Hematopoietic multipotent progenitor cell treated with erythropoietin and hydrocortisone succinate and interleukin-3 and kit ligand, for 15 days (in vitro differentiated cells): ENCODE results near the gene LSM11.
A peak's percentile ranks its signal among the peaks of the same experiment; 100 is the strongest.

ENCODE experiments used
- DNase-seq: peaks from one replicate; pipeline ENCODE4 v3.0.0-alpha.2; 2015; ENCODE audit warnings: low spot score

The LSM11 gene

GRCh38 chr5:157734436-157734835 lies 9.1 kb upstream of the LSM11 start:
- peak; percentile 43 for DNase-seq

GRCh38 chr5:157735991-157736390 lies 7.5 kb upstream of the LSM11 start:
- no peak for DNase-seq

GRCh38 chr5:157739388-157740228 lies 3.9 kb upstream of the LSM11 start:
- DNase-seq, result no peak

DNA sequence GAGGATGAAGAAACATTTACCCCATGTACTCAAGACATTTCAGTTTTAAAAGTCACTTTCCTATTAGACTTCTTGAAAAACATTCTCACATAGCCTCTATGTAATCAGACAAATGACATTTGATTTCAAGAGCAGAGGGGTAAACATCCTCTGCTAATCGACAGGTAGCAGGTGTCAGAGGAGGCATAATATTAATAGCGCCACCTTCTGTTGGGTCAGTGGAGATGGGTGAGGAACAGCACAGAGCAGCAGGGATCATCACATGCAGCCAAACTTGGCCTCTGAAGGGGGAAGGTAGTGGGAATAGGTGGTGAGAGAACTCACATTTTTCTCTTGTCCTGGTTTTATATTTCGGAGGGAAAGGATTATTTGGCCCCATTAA lies 3.3 kb upstream of the LSM11 start:
- peak; percentile 52 for DNase-seq

- DNase-seq, result no peak
Measured at GRCh38 chr5:157741131-157741530, 2.4 kb upstream of the LSM11 start.

DNA sequence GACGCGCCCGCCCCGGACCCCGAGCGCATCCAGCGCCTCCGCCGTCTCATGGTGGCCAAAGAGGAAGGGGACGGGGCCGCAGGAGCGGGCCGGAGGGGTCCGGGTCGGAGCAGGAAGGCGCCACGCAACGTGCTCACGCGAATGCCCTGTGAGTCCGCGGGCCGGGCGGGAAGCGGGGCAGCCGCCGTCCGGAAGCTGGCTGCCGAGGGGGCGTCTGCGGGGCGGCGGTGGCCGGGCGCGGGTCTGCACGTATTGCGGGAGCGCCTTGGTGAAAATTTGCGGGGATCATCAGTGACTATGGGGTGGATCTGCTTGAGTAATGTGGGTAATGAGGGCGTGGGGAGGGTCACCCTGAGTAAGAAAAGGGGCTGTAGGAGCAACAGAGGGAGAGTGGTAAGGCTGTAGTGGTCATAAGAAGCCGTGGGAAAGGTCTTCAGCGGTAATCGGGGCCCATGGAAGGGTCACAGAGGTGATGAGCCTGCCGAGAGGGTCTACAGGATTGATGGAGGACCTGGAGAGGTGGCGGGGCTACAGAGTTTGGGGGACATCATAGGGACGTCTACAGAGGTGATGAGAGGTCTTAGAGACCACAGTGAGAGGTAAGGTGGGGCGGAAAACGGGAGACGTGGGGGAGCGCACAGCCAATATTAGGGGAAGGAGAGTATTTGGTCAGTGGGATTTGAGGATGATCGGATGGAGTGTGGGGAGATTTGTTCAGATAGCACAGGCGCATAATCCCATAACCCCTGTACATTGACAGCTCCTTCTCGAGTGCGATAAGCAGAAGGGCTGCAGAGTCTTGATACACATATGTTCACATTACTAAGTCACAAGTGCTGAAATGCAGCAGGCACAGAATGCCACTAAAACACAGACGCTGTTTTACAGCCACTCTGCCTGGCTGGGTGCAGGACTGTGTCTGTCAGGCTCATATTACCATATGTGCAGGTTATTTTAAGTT lies 819 bp downstream of the LSM11 start:
- peak; percentile 74 for DNase-seq

- DNase-seq, result no peak
Measured at GRCh38 chr5:157745041-157745456, 1.5 kb downstream of the LSM11 start.

DNA sequence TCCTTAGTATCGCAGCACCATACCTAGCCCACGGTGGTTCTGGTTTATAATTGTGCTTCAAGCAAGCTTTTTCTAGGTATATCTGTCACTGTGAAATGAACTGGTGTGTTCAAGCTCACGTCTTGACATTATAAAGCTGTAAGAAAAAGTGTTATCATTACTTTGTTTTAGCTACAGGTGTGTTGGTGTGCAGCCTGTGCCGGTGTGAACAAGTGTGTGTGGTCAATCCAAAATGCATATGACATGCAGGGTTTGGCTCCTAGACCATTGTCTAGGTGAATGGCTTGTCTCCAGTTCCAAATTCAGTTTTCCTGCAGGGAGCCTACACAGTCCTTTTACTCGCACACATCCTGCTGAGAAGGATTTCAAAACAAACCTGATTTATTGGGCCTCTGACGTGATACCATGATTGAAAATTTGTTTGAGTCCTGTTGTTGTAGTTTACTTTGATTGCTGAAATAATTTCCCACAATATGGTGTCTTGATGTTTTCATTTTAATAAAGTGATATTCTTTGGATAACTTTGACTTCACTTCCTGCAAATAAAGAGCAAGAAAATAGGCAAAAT lies 3.7 kb downstream of the LSM11 start:
- no peak for DNase-seq

DNA sequence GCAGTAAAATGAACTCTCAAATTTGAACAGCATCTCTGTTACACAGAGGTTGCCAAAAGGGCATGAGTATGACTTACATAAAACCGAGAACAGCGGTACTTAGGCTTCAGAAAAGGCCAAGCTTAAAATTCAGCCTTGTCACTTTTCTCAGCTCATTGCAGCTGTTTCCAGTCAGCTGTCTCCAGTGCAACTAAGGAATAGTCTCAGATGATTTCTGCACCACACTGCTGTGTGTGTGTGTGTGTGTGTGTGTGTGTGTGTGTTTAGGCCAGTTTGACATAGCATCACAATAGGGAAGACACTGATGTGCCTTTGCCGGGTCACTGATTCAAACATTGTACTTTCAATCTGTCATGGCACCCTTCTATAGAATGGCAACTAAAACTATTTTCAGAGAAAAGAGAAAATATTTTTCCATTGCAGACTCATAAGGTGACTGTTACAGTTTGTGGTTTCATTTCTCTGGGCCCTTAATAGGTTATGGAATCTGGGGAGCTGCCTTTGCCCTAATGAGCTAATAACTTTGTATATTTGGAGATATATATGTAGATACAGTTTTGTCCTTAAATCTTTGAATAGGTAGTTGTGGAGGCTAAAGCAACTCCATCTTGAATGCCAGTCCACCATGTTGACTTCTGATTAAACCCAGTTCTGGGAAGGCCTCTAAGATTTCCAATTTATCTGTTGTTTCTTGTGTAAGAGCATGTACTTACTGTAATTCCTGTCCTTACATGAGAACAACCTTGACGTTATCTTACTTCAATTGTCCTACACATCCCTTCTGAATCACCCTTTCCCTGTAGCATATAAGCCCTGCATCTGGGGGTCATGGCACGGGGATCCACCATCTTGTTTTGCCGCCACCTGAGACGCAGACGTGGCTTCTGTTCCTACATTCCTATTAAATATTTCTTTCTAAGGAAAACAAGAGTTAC lies 4.5 kb downstream of the LSM11 start:
- no peak for DNase-seq

- no peak for DNase-seq
Measured at GRCh38 chr5:157748760-157749461, 5.4 kb downstream of the LSM11 start.

- DNase-seq, result no peak
Measured at GRCh38 chr5:157749462-157749799, 5.9 kb downstream of the LSM11 start.

DNA sequence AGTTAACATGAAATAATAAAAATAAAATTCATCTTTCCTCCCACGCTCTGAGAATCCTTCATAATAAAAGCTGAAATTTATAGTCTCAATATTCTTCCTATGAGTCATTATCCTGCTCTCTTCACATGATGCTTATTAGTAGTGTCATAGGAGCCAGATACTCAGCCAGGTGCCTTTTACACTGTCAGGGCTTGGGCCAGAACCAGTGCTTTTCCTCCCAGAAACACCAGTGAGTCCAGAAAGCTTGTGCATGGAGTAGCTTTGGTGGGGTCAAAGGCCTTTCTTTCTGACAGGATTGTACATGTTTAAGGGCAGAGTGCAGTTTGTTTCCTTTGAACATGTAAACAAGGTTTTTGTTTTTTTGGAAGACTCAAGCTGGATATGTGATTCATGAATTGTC lies 6.8 kb downstream of the LSM11 start:
- DNase-seq, result no peak

- no peak for DNase-seq
Measured at GRCh38 chr5:157756122-157756521, 12.6 kb downstream of the LSM11 start.

GRCh38 chr5:157758706-157759105 lies 15.2 kb downstream of the LSM11 start:
- DNase-seq, result no peak

GRCh38 chr5:157761690-157762621 lies 18.4 kb downstream of the LSM11 start:
- DNase-seq, result peak; percentile 67

DNA sequence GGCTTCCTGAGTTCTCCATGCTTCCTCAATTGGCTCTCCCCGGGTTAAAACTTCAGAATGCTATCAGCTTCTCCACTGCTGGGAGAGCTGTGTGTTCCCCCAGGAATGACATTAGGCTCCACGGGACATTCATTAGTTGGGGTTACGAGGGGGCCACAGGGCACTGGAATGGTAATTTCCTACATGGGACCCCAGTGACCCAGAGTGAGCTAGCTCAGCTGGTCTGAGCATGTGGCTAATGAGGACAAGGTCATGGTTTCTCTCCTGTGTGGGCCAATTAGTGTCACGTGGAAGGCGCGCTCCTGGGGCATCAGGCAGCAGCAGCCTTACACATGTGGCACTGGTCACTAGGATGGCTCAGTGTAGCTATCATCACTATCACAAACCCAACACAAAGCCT lies 21.0 kb downstream of the LSM11 start:
- DNase-seq, result no peak

DNA sequence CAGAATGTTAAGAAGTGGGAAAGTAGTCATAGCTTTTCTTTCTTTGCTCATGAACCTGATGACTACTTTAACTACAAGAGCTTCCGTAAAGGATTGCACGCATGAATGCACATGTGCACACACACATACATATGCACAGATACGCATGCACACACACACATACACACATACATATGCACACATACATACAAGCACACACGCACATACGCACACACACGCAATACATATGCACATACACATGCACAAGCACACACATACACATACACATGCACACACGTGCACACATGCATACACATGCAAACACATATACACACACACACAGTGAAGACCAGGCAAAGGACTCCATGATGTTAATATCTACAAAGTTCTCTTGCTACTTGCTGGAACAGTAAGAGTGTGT lies 22.9 kb downstream of the LSM11 start:
- DNase-seq, result no peak

DNA sequence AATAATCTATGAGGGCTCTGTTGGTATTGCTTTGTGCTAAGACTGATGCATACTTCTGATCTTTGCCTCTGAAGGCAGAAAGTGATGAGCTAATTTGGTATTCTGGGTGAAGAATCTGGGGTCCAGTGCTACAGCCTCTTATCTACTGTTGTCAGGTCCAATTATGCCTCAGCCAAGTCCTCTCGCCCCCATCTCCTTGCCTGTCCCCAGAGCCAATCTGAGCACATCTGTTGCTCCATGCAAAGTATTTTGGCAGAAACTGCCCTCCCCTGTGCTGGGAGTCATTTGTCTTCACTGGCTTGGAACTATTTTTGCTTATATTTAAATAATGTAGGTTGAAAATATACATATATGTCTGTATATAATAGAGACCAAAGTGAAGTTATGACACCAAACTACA lies 23.4 kb downstream of the LSM11 start:
- no peak for DNase-seq

DNA sequence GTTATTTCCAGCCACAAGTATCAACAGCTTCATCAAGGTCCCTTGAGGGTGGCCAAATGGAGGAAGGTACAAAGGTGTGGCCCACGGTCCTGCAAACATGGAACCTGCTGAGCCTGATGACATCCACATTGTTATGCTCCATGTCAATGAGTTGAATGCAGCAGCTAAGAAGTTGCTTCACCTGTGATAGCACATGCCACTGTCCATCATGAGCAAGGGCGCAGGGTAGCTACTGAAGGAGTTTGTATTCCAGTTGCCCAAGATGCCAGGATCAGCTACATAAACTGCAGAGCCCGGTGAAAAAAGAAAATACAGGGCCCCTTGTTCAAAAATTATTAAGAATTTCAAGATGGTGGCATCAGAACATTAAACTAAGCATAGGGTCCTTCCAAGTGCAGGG lies 24.2 kb downstream of the LSM11 start:
- no peak for DNase-seq

GRCh38 chr5:157770665-157771064 lies 27.2 kb downstream of the LSM11 start:
- DNase-seq, result no peak
